Right atrium auricular region (tissue), 2 donors: Measurements from ENCODE around the gene ZNF366. TPM values are rescaled to one million over a fixed set of nuclear protein-coding genes. Genes with fewer than 3 reads are reported as not detected.
A peak's percentile ranks its signal among the peaks of the same experiment; 100 is the strongest.

Experiments
- DNase-seq: peaks from one replicate; pipeline ENCODE4 v3.0.0-alpha.2; 2019; ENCODE audit warnings: low spot score
- H3K27ac ChIP-seq, 2 donors: fragments of 200-600 bp; sonication (generic); 1 replicate in 1 of 2; 2 replicates in 1 of 2; pipeline ENCODE4 v1.5.1; 2016 to 2019
- H3K27me3 ChIP-seq, 2 donors: fragments of 200-600 bp; sonication (generic); one replicate each; pipeline versions ENCODE4 v1.5.1 to v1.6.0; 2017 to 2019
- H3K36me3 ChIP-seq: fragments of 200-600 bp; sonication (generic); one replicate; pipeline ENCODE4 v1.5.1; 2016
- H3K4me1 ChIP-seq, 2 donors: fragments of 200-600 bp; sonication (generic); one replicate each; pipeline versions ENCODE4 v1.5.1 to v1.6.0; 2017 to 2019
- H3K4me3 ChIP-seq, 2 donors: fragments of 200-600 bp; sonication (generic); 1 replicate in 1 of 2; 2 replicates in 1 of 2; pipeline ENCODE4 v1.5.1; 2017 to 2019; ENCODE audit warnings: mild to moderate bottlenecking in 1 of 2, moderate library complexity in 1 of 2
- H3K9me3 ChIP-seq, 2 donors: fragments of 200-600 bp; sonication (generic); one replicate each; pipeline ENCODE4 v1.5.1; 2019
- total RNA-seq, 2 donors: library from RNA; depleted of rRNA; stranded (reverse); fragments of >200 nt; gene quantifications; one replicate each; pipeline ENCODE4 v1.1.0, GENCODE V29; 2016
- TF ChIP-seq, protein P1 (sequence below), 2 donors: fragments of 200-600 bp; sonication (generic); IDR thresholded peaks; one replicate each; pipeline ENCODE4 v1.5.1; 2019; ENCODE audit warnings: antibody characterized with exemption in 2 of 2

The ZNF366 gene
- total RNA-seq, 2 donors from 2014 or later = 4.4 to 9.0 TPM

DNA sequence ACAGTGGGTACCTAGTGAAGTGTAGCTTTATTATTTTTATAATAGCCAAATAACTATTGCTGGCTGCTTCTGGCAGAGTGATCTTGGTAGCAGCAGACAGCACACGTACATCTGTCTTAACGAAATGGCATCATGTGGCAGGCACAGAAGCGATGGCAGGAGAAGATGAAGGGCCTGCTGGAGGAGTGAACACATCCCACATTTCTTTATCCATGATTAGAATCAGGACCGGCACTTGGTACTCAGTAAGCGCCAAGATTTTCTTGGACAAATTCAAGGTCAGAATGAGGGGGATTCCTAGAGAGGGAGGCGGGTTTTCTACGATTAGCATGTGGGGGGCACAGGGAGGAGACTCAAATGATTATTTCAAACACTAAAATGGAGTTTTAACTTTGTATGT is 23.0 kb upstream of the ZNF366 start:
- DNase-seq = no peak
- peaks cover 0 to 4% of the 10 kb centered on the region in 2 donors for H3K4me1 ChIP-seq
- H3K4me3 ChIP-seq = no peak overlapping the region
- no peaks in the 10 kb centered on the region for H3K27me3 ChIP-seq
- H3K9me3 ChIP-seq = no peaks in the 10 kb centered on the region
- TF ChIP-seq, protein P1, sequence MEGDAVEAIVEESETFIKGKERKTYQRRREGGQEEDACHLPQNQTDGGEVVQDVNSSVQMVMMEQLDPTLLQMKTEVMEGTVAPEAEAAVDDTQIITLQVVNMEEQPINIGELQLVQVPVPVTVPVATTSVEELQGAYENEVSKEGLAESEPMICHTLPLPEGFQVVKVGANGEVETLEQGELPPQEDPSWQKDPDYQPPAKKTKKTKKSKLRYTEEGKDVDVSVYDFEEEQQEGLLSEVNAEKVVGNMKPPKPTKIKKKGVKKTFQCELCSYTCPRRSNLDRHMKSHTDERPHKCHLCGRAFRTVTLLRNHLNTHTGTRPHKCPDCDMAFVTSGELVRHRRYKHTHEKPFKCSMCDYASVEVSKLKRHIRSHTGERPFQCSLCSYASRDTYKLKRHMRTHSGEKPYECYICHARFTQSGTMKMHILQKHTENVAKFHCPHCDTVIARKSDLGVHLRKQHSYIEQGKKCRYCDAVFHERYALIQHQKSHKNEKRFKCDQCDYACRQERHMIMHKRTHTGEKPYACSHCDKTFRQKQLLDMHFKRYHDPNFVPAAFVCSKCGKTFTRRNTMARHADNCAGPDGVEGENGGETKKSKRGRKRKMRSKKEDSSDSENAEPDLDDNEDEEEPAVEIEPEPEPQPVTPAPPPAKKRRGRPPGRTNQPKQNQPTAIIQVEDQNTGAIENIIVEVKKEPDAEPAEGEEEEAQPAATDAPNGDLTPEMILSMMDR (IDR thresholded peaks at IDR 0.05) = no peak
- no peak overlapping the region for H3K27ac ChIP-seq
- H3K36me3 ChIP-seq = no peaks in the 10 kb centered on the region

DNA sequence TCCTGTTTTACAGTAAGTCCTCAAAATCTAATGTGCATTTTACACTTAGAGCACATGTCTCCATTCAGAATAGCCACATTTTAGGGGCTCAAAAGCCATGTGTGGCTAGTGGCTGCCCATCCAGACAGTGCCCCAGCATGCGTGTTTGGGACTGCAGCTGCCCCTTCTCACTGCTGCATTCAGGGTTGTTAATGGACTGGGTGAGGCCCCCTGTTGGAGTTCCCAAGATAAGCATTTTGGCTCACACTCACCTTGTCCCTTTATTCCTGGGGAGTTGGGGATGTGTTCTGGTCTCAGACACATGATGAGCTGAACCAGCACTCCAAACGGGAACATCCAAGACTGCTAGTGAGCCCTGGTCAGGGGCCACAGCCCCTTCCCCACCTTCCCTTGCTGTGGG is 22.2 kb upstream of the ZNF366 start:
- no peaks in the 10 kb centered on the region for H3K9me3 ChIP-seq
- no peaks in the 10 kb centered on the region for H3K27me3 ChIP-seq
- peaks cover 0 to 4% of the 10 kb centered on the region in 2 donors for H3K4me1 ChIP-seq
- no peak for DNase-seq
- no peaks in the 10 kb centered on the region for H3K36me3 ChIP-seq
- H3K27ac ChIP-seq = no peak overlapping the region
- TF ChIP-seq, protein P1 (IDR thresholded peaks at IDR 0.05) = no peak
- H3K4me3 ChIP-seq = no peak overlapping the region

DNA sequence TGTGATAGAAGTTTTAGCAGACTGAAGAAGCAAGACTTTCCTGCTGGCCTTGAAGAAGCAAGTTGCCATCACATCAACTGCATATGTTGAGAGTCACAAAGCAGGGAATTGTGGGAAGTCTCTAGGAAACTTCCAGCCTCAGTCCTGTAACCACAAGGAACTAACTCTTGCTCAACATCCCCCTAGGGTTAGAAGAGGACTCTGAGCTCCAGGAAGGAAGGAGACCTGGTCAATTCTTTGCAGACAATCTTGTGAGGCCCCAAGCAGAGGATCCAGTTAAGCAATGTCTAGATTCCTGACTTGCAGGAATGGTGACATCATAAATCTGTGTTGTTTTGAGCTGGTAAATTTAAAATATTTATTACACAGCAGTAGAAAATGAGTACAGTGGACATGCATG is 18.6 kb upstream of the ZNF366 start:
- Histone ChIP-seq H3K4me3 (no peak overlapping the region), H3K9me3 (peaks cover 0 to 10% of the 10 kb centered on the region in 2 donors), H3K27me3 (no peaks in the 10 kb centered on the region), H3K36me3 (no peaks in the 10 kb centered on the region), H3K4me1 (no peaks in the 10 kb centered on the region), H3K27ac (no peak overlapping the region)
- TF ChIP-seq, protein P1 (IDR thresholded peaks at IDR 0.05) = no peak
- DNase-seq = no peak

DNA sequence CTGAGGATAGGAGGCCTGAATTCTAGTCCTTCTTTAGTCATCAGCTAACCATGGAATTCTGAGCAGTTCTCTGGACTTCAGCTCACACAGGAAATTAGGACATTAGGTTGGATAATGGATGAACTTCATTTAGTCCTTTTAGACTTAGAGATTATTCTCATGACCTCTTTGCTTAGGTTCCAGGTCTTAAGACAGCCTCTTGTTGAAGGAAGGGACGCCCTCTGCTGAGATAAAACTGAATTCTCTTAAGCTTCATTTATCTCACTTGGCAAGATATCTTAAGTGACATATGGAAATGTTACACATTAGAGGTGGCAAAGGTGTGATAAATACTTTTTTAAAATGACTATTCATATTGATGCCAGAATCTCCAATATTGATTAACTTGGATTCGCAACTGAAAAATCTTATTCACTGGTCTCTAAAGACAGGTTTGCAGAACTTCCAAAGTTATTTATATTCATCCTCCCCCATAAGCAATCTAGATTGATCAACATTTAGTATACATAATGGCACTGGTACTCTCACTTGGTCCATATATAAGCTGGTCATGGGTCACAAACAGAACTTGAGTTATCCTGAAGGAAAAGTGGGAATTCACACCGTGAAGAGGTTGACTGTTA is 16.9 kb upstream of the ZNF366 start:
- no peaks in the 10 kb centered on the region for H3K36me3 ChIP-seq
- H3K4me3 ChIP-seq = no peak overlapping the region
- no peaks in the 10 kb centered on the region for H3K4me1 ChIP-seq
- no peak for DNase-seq
- H3K27ac ChIP-seq = no peak overlapping the region
- peaks cover 0 to 21% of the 10 kb centered on the region in 2 donors for H3K9me3 ChIP-seq
- H3K27me3 ChIP-seq = no peaks in the 10 kb centered on the region
- TF ChIP-seq, protein P1 (IDR thresholded peaks at IDR 0.05) = peak; percentile 46 to 75

DNA sequence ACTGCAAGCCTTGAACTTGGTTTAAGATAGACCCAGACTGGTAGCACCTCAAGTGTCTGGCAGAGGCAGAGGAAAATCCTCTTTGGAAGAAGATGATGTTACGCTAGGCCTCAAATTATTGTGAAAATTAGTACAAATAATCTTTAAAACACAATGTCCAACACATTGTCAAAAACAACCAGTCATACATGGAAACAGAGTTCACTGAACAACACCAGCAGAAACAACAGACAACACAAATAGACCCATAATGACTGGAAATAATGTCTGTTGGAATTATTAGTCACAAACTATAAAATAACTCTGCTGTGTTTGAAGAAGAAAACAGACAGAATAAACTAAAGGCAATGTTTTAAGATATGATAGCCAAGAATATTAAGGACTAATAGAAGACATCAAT is 15.4 kb upstream of the ZNF366 start:
- no peak for DNase-seq
- Histone ChIP-seq H3K27me3 (no peaks in the 10 kb centered on the region), H3K27ac (no peak overlapping the region), H3K9me3 (peaks cover 0 to 21% of the 10 kb centered on the region in 2 donors), H3K36me3 (no peaks in the 10 kb centered on the region), H3K4me1 (peaks cover 0 to 8% of the 10 kb centered on the region in 2 donors), H3K4me3 (no peak overlapping the region)
- TF ChIP-seq, protein P1 (IDR thresholded peaks at IDR 0.05) = no peak

DNA sequence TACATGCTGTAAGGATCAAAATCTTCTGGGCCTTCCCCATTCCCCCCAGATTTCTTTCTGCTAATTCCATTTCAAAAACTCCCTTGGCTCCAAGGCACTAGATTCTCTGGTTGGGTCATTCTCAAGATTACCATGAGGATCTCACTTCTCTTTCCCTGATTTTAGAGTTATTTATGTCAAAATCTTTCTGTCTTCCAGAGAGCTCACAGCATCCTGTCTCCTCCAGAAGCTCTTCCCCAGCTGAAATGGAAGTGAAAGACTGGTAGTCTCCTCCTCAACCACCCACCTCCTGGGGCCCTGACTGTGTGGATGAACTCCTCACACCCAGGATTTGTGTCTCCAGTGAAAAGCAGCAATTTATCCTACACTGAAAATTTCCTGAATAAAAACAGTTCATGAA is 11.9 kb upstream of the ZNF366 start:
- peaks cover 0 to 21% of the 10 kb centered on the region in 2 donors for H3K9me3 ChIP-seq
- H3K4me1 ChIP-seq = peaks cover 0 to 8% of the 10 kb centered on the region in 2 donors
- H3K36me3 ChIP-seq = no peaks in the 10 kb centered on the region
- H3K27ac ChIP-seq = peak overlapping the region; percentile 38 to 75
- H3K4me3 ChIP-seq = no peak overlapping the region
- no peak for DNase-seq
- TF ChIP-seq, protein P1 (IDR thresholded peaks at IDR 0.05) = no peak
- H3K27me3 ChIP-seq = no peaks in the 10 kb centered on the region
